BE2C (cell line): ENCODE measurements around the gene MECR.

Source experiments
- DNase-seq: peaks from one replicate; pipeline ENCODE4 v3.0.0-alpha.2; 2020
- H3K27me3 ChIP-seq: fragments of 250-450 bp; sonication (Bioruptor Pico); 2 replicates; pipeline ENCODE4 v1.5.1; 2020; ENCODE audit warnings: mild to moderate bottlenecking
- H3K36me3 ChIP-seq: fragments of 250-450 bp; sonication (Bioruptor Pico); 2 replicates; pipeline ENCODE4 v1.5.1; 2020; ENCODE audit warnings: mild to moderate bottlenecking
- H3K4me1 ChIP-seq: fragments of 250-450 bp; sonication (Bioruptor Pico); 2 replicates; pipeline ENCODE4 v1.5.1; 2020
- H3K4me3 ChIP-seq: 2 replicates; pipeline ENCODE4 v1.5.1; 2011; ENCODE audit warnings: low read depth, low read length
- H3K9me3 ChIP-seq: fragments of 250-450 bp; sonication (Bioruptor Pico); 2 replicates; pipeline ENCODE4 v1.5.1; 2020
- TF ChIP-seq, protein P1 (sequence below): IDR thresholded peaks from 2 replicates; pipeline ENCODE4 v1.5.1; 2012; ENCODE audit warnings: mild to moderate bottlenecking, low read depth, low read length

The MECR gene

DNA sequence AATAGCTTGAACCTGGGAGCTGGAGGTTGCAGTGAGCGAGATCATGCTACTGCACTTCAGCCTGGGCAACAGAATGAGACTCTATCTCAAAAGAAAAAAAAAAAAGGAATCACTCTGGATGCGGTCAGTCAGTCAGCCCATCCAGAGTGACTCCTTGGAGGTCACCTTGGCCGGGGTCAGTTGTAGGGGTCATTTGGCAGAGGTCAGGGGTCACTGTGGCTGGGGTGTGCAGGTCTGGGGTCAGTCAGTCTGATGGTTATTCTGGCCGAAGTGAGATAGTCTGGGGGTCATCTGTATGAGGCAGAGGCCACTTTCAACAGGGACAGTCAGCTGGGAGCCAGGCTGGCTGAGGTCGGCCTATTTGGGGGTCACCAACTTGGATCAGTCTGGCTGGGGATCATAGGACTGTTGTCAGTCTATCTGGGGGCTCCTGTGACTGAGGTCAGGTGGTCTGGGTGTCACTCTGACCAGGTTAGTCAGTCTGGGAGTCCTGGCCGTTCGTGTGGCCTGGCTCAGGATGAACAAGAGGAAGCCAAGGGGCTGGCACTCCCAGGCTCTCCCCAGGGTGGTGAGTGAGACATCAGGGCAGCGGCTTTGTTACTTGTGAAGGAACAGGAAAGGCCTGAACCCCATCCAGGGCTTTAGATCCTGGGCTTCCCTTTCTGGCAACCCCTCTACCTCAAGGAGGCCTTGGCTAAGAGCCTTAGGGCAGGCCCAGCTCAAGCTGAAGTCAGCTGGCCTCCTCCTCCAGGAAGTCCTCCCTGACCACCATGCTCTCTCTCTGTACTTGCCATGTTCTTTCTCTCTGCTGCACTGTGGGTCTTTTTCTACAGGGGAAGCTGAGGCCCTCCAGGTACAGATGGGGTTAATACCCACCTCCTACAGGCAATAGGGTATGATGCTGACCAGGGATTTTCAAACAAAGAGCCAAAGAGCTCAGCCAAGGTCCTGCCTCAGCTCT, 20.7 kb upstream of the MECR start:
- no peaks in the 10 kb centered on the region for H3K9me3 ChIP-seq
- no peak overlapping the region for H3K4me3 ChIP-seq
- 0 out of 2 replicates have a peak, but pooled peaks cover 2% of the 10 kb centered on the region for H3K36me3 ChIP-seq
- TF ChIP-seq, protein P1, sequence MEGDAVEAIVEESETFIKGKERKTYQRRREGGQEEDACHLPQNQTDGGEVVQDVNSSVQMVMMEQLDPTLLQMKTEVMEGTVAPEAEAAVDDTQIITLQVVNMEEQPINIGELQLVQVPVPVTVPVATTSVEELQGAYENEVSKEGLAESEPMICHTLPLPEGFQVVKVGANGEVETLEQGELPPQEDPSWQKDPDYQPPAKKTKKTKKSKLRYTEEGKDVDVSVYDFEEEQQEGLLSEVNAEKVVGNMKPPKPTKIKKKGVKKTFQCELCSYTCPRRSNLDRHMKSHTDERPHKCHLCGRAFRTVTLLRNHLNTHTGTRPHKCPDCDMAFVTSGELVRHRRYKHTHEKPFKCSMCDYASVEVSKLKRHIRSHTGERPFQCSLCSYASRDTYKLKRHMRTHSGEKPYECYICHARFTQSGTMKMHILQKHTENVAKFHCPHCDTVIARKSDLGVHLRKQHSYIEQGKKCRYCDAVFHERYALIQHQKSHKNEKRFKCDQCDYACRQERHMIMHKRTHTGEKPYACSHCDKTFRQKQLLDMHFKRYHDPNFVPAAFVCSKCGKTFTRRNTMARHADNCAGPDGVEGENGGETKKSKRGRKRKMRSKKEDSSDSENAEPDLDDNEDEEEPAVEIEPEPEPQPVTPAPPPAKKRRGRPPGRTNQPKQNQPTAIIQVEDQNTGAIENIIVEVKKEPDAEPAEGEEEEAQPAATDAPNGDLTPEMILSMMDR = no peak
- 0 out of 2 replicates have a peak, but pooled peaks cover 5% of the 10 kb centered on the region for H3K4me1 ChIP-seq
- H3K27me3 ChIP-seq = no peaks in the 10 kb centered on the region
- no peak for DNase-seq

DNA sequence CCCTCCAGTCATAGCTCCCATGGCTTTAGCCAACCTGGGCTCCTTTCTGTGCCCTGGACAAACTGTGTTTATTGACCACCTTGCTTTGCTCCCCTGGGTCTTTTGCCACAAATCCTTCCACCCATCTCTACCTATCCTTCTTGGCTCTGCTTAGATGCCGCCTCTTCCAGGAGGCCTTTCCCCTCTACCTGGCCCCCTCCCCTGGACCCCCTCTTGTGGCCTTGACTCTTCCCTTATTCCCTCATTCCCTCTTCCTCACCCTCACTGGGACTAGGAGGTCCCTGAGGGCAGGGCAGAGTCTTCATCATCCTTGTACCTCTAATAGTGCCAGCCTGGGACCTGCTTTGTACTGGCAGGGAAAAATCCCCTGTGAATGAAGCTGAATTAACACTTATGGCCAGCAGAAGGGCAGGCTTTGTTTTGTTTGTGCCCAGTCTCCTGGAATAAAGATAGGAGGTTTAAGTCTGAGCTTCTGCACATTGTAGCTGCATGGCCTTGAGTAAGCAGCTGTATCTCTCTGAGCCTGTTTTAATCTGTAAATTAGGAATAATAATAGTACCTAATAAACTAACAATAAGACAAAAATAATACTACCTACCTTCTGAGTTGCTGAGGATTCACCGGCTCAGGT, 19.3 kb upstream of the MECR start:
- no peaks in the 10 kb centered on the region for H3K4me1 ChIP-seq
- TF ChIP-seq, protein P1 = no peak
- DNase-seq = no peak
- no peak overlapping the region for H3K4me3 ChIP-seq
- no peaks in the 10 kb centered on the region for H3K36me3 ChIP-seq
- H3K27me3 ChIP-seq = no peaks in the 10 kb centered on the region
- H3K9me3 ChIP-seq = no peaks in the 10 kb centered on the region

DNA sequence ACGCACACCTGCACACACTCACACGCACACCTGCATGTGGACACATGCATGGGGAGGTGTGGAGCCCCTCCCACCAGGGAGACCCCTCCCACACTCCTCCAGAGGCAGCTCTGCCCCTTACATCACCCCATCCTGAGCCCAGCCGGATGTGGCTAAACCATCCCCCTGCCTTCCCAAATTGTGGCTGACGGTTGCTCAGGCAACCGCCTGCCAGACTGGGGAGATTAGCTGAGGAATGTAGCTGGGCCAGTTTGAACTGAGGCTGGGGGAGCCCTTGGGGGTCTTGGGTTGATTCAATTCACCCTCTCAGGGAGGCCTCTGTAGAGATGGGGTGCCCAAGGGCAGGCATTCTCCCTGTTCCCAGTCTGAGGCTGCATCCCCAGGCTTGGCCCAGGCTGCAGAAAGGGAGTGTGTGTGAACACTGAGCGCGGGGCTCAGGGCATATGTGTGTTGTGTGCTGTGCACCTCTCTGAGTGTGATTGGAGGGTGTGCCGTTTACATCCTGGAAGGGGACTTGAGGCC, 18.5 kb upstream of the MECR start:
- no peak overlapping the region for H3K4me3 ChIP-seq
- DNase-seq = no peak
- TF ChIP-seq, protein P1 = no peak

DNA sequence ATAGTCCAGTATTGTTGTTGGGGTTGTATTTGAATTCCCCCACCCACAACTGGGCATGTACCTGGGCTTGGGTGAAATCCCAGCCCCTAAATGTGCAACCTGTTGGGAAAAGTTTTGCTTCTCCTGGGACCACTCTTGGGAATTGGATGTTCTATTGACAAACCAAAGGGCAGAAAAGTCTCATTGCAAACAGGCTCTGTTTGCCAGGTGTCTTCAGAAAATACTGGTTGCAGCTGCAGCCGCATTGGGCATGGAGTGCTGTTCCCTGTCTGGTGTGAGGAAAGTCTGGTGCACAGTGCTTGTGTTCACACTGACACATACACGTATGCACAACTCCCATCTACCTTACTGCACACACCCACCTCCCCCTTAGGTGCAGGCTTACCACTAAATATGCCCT, 17.7 kb upstream of the MECR start:
- Histone ChIP-seq H3K9me3 (no peaks in the 10 kb centered on the region), H3K4me1 (no peaks in the 10 kb centered on the region), H3K4me3 (no peak overlapping the region), H3K36me3 (no peaks in the 10 kb centered on the region), H3K27me3 (no peaks in the 10 kb centered on the region)
- TF ChIP-seq, protein P1 = no peak
- no peak for DNase-seq

More for the DNA sequence above, 18.5 kb upstream of the MECR start:
- Histone ChIP-seq H3K9me3 (no peaks in the 10 kb centered on the region), H3K36me3 (no peaks in the 10 kb centered on the region), H3K27me3 (no peaks in the 10 kb centered on the region), H3K4me1 (no peaks in the 10 kb centered on the region)

DNA sequence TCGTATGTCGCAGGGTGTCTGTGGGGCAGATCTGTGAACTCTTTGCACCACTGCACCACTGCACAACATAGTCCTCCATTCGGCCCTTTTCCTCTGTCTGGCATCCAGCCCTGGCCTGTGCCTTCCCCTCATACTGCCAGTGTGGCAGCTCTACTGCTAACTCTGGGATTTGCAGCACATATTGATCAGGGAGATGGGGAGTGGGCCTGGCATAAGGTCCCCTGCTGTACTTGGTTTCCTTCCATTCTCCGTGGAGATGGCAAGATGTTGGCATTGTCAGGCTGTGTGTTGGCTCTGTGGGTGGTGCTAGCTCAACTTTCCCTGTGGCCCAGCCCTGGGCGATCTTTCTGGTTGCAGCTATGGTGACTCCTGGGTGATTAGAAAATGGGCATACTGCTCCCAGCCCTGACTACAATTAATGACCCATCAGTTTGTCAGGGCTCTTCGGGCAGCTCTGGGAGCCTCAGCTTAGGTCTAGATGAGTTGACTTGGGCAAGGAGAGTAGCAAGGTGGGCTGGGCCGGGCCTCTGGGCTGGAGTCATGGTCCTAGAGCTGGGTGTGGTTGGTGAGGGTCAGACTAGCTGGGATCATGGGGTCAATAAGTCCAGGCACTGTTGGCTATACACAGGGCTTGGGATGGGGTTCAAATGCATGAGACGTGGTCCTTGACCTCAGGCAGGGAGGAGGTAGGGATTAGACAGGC, 17.0 kb upstream of the MECR start:
- TF ChIP-seq, protein P1 = no peak
- H3K4me3 ChIP-seq = no peak overlapping the region
- no peak for DNase-seq
- no peaks in the 10 kb centered on the region for H3K4me1 ChIP-seq
- no peaks in the 10 kb centered on the region for H3K9me3 ChIP-seq
- H3K36me3 ChIP-seq = no peaks in the 10 kb centered on the region
- no peaks in the 10 kb centered on the region for H3K27me3 ChIP-seq
